PC-9 (cell line): ENCODE results near the gene MPZL2.

Experiments
- CTCF ChIP-seq: fragments of 200-600 bp; sonication (generic); conservative IDR thresholded peaks from 2 replicates; pipeline ENCODE4 v1.6.1; 2017; ENCODE audit warnings: mixed run types, antibody characterized with exemption, mild to moderate bottlenecking, moderate library complexity
- EZH2 ChIP-seq: fragments of 200-600 bp; sonication (generic); IDR thresholded peaks from 2 replicates; pipeline ENCODE4 v1.8.0; 2017; ENCODE audit warnings: antibody characterized with exemption, low read depth

- TF ChIP-seq CTCF: no peak
- no peak for TF ChIP-seq EZH2
Measured at GRCh38 chr11:118207079-118207478, 57.0 kb downstream of the MPZL2 start.
